ENCODE results near the gene ZNF574. TPM values are rescaled to one million over a fixed set of nuclear protein-coding genes. Genes with fewer than 3 reads are reported as not detected.

Gene ZNF574
- total and polyA plus RNA-seq, 2 of the 8 experiments (the other 6 are each of a cell fraction or from before 2014, with no cell fraction given): 27.0 to 38.8 TPM

DNA sequence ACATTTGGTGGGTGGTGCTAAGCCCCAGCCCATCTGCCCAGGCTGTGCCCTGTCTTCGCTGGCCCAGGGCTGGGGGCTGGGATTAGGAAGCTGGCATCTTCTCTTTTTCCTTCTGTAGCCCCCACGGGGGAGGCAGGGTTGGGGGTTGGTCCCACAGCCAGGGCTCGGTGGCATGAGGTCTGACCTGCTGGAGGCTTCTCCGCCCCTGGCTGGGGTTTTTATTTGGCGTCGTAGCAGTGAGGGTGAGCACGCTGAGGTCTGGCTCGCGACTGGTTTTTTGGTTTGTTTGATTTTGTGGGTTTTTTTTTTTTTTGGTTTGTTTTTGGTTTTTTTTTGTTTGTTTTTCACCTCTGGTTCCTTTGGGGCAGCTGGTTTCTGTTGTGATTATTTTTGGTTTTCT is 14.7 kb downstream of the ZNF574 start (continued):
- TF ChIP-seq EP300 (IDR thresholded peaks at IDR 0.05; ENCODE audit: borderline replicate concordance in 1 of 2, low read depth in 2 of 2, low read length in 2 of 2) (no peak), RFX5 (IDR thresholded peaks at IDR 0.05; ENCODE audit: borderline replicate concordance, low read depth, low read length) (no peak), POLR2AphosphoS5 (IDR thresholded peaks at IDR 0.05; ENCODE audit: low read depth, low read length) (no peak)
